HepG2 (cell line): ENCODE data around the gene MIA. TPM values are rescaled to one million over a fixed set of nuclear protein-coding genes. Genes with fewer than 3 reads are reported as not detected.

Source experiments
- ATAC-seq: fragments of 200-7000 bp; cut with Tn5 transposase; 3 replicates; pipeline ENCODE4 v1.9.1; 2020; ENCODE audit warnings: mild to moderate bottlenecking, moderate library complexity
- BruUV-seq: library from RNA; stranded (reverse); fragments of 400-500 nt; replicated peaks from 2 replicates; lab custom pipeline; 2021; lab: Mats Ljungman, UMichigan
- CTCF ChIA-PET: fragments of 300-600 bp; formaldehyde crosslinking; extraction: SDS; loops from one replicate; lab custom pipeline; 2021; ENCODE audit warnings: low total read pairs, inconsistent platforms, low intra/inter-chr PET ratio; lab: Yijun Ruan, JAX
- POLR2A ChIA-PET: fragments of 350-600 bp; sonication (Branson Sonifier 250); formaldehyde crosslinking; loops from one replicate; lab custom pipeline; 2020; ENCODE audit warnings: antibody characterized with exemption, inconsistent platforms; lab: Yijun Ruan, JAX
- DNase-seq: peaks from one replicate; pipeline ENCODE4 v3.0.0-alpha.2; 2015; ENCODE audit warnings: low spot score
- FAIRE-seq: peaks from 3 replicates; lab custom pipeline; 2011; peaks lifted over from hg19 to GRCh38; lab: Jason Lieb, UNC
- H2AFZ ChIP-seq: one replicate; pipeline ENCODE4 v1.6.1; 2011; ENCODE audit warnings: low read length, inconsistent platforms
- H3K27ac ChIP-seq: fragments of 300-600 bp; 3 replicates; pipeline ENCODE4 v1.8.0; 2011; ENCODE audit warnings: mixed run types, mild to moderate bottlenecking, mixed read lengths, low read length, inconsistent platforms; ENCODE audit not compliant: insufficient read depth; ENCODE audit errors: extremely low read length
- H3K27me3 ChIP-seq, 2 experiments: fragments of 200-600 bp in 1 of 2; 2 replicates in 1 of 2; 3 replicates in 1 of 2; pipeline versions ENCODE4 v1.6.0 to v1.8.0; 2011; ENCODE audit warnings: low read length in 2 of 2, mild to moderate bottlenecking in 2 of 2, moderate library complexity in 2 of 2, inconsistent platforms in 1 of 2; ENCODE audit not compliant: insufficient read depth in 2 of 2, control insufficient read depth in 1 of 2
- H3K36me3 ChIP-seq, 2 experiments: fragments of 200-600 bp in 1 of 2; replicated peaks in 1 of 2; 2 replicates in 1 of 2; 3 replicates in 1 of 2; pipeline versions ENCODE4 v1.5.1 to v1.8.0; 2011; ENCODE audit warnings: low read length in 2 of 2, inconsistent platforms in 1 of 2; ENCODE audit not compliant: insufficient read depth in 2 of 2, control insufficient read depth in 1 of 2
- H3K4me1 ChIP-seq: 2 replicates; pipeline ENCODE4 v1.5.1; 2012; ENCODE audit warnings: low read length, inconsistent platforms; ENCODE audit not compliant: insufficient read depth
- H3K4me2 ChIP-seq: 2 replicates; pipeline ENCODE4 v1.6.0; 2011; ENCODE audit warnings: low read depth, low read length, inconsistent platforms
- H3K4me3 ChIP-seq, 3 experiments: fragments of 200-600 bp in 1 of 3; sonication (generic), shearing (Covaris generic) in 1 of 3; replicated peaks in 1 of 3; 2 replicates each; pipeline ENCODE4 v1.5.1; 2011 to 2016; ENCODE audit warnings: low read length in 3 of 3, inconsistent platforms in 2 of 3, low read depth in 2 of 3, mild to moderate bottlenecking in 2 of 3, control low read depth in 1 of 3, mixed read lengths in 1 of 3; ENCODE audit not compliant: insufficient read depth in 1 of 3
- H3K79me2 ChIP-seq: one replicate; pipeline ENCODE4 v1.6.1; 2011; ENCODE audit warnings: low read length, inconsistent platforms; ENCODE audit not compliant: insufficient read depth
- H3K9ac ChIP-seq: 2 replicates; pipeline ENCODE4 v1.6.0; 2011; ENCODE audit warnings: mild to moderate bottlenecking, low read depth, low read length, inconsistent platforms; ENCODE audit not compliant: insufficient read depth
- H3K9me3 ChIP-seq: 2 replicates; pipeline ENCODE4 v1.5.1; 2012; ENCODE audit warnings: mild to moderate bottlenecking, low read length
- H4K20me1 ChIP-seq: 2 replicates; pipeline ENCODE4 v1.6.0; 2011; ENCODE audit warnings: inconsistent platforms, mild to moderate bottlenecking, low read length, moderate library complexity; ENCODE audit not compliant: insufficient read depth
- ATF6 ChIP-seq: sonication (generic); formaldehyde crosslinking; conservative IDR thresholded peaks from 2 replicates; pipeline ENCODE4 v1.4.0; 2020; ENCODE audit warnings: missing genetic modification reagents
- GABPA ChIP-seq, 2 experiments: IDR thresholded peaks; 2 replicates each; pipeline ENCODE4 v1.6.1; 2011 to 2016; ENCODE audit warnings: low read depth in 2 of 2, low read length in 1 of 2, missing biosample characterization in 1 of 2, missing genetic modification characterization in 1 of 2
- HNF1B ChIP-seq: sonication (generic); formaldehyde crosslinking; IDR thresholded peaks from 2 replicates; pipeline ENCODE4 v1.5.1; 2020; ENCODE audit warnings: mild to moderate bottlenecking, moderate library complexity, missing genetic modification reagents
- TBP ChIP-seq: sonication (generic); formaldehyde crosslinking; IDR thresholded peaks from 2 replicates; pipeline ENCODE4 v1.5.0; 2020; ENCODE audit warnings: missing genetic modification reagents
- YEATS2 ChIP-seq: sonication (generic); formaldehyde crosslinking; IDR thresholded peaks from 2 replicates; pipeline ENCODE4 v1.4.0; 2020; ENCODE audit warnings: missing genetic modification reagents, borderline replicate concordance
- ZNF607 ChIP-seq: sonication (generic); formaldehyde crosslinking; IDR thresholded peaks from 2 replicates; pipeline ENCODE4 v1.5.1; 2020; ENCODE audit warnings: missing genetic modification reagents, mild to moderate bottlenecking, borderline replicate concordance
- WGBS: methylation state at CpG from one replicate; pipeline ENCODE4 v1.1.6; 2017; ENCODE audit warnings: low lambda C conversion rate; 5-methylcytosine and 5-hydroxymethylcytosine counted together
- in situ Hi-C: cut with HindIII; loops from 2 replicates; pipeline ENCODE4 v1.10.0; 2017; ENCODE audit warnings: low pct_unique_long_range_greater_than_20kb; ENCODE audit not compliant: extremely low pct_ligation_motif_present
- intact Hi-C: fragments of 100-400 bp; cut with micrococcal nuclease; formaldehyde crosslinking; loops from one replicate; pipeline ENCODE4 v1.10.0; 2022; ENCODE audit not compliant: unreplicated experiment
- polyA plus RNA-seq, 8 experiments: library from polyadenylated mRNA; depleted of rRNA in 3 of 8; stranded (reverse) in 7 of 8; unstranded in 1 of 8; fragments of >200 nt; fragmentation: Illumina TruSeq in 4 of 8; extraction: Trizol in 4 of 8; gene quantifications; 2 replicates each; pipeline versions ENCODE4 v1.2.1 to v1.2.3, GENCODE V29; 2011 to 2016; ENCODE audit warnings: low read depth in 4 of 8, missing spikeins in 1 of 8, mixed read lengths in 1 of 8; ENCODE audit not compliant: insufficient read depth in 1 of 8
- total RNA-seq, 5 experiments: library from RNA; depleted of rRNA; stranded (reverse); fragments of >200 nt; fragmentation: Illumina TruSeq; extraction: Trizol; gene quantifications; 2 replicates each; pipeline ENCODE4 v1.2.3, GENCODE V29; 2016; ENCODE audit warnings: low read depth in 1 of 5

MIA gene
- total and polyA plus RNA-seq, 2 of the 13 experiments (the other 11 are each of a cell fraction or from before 2014, with no cell fraction given), result 0.61 TPM; not detected in 1

- intact Hi-C loops, result loop anchor here (5.0 kb wide), 2 partner anchors 91 to 146 kb away; partner anchors contain the start of genes COQ8B and ITPKC
- 96% methylated on average over 5 of the region's 5 CpGs for WGBS
- POLR2A ChIA-PET, result interaction anchor here (2.5 to 3.1 kb wide), 2 partner anchors 10 to 31 kb away, joined by 10 to 21 read pairs; partner anchors contain the start of genes EGLN2 and RAB4B
- no TSS peak for BruUV-seq
- H3K4me2 ChIP-seq, result no peak overlapping the region
- H3K4me3 ChIP-seq, result no peak overlapping the region
- peaks cover 9% of the 10 kb centered on the region for H3K79me2 ChIP-seq
- FAIRE-seq (no peak), ATAC-seq (no peak), DNase-seq (no peak)
- no peaks in the 10 kb centered on the region for H3K9me3 ChIP-seq
- CTCF ChIA-PET, result no interaction called here
- in situ Hi-C loops, result loop anchor here (5.0 kb wide), 2 partner anchors 56 to 146 kb away; partner anchors contain the start of genes ACTMAP and SNRPA
- no peak overlapping the region for H3K9ac ChIP-seq
- H3K27me3 ChIP-seq, result no peaks in the 10 kb centered on the region; a peak in 1 of 5 replicates
- peaks cover 16% of the 10 kb centered on the region for H3K4me1 ChIP-seq
- H4K20me1 ChIP-seq, result peaks cover 11% of the 10 kb centered on the region; the same call in 1 of the 2 replicates
- TF ChIP-seq HNF1B (CRISPR knock-in tag) (no peak), TBP (CRISPR knock-in tag) (no peak), YEATS2 (CRISPR knock-in tag) (no peak), GABPA (IDR thresholded peaks at IDR 0.05; ENCODE audit: low read depth, low read length) (peak; percentile 16; the same call in 1 of the 2 replicates), GABPA (CRISPR knock-in tag; IDR thresholded peaks at IDR 0.05; ENCODE audit: low read depth) (no peak), ZNF607 (CRISPR knock-in tag) (no peak), ATF6 (no peak)
- no peak overlapping the region for H2AFZ ChIP-seq
- peaks cover 12 to 29% of the 10 kb centered on the region in 2 experiments; a peak in 4 of 5 replicates for H3K36me3 ChIP-seq
- no peak overlapping the region for H3K27ac ChIP-seq
Measured at GRCh38 chr19:40808497-40808896, 33.2 kb downstream of the MIA start.
